NCI-H146 treated with DMSO at 0.1 percent for 48 hours (cell line): Measurements from ENCODE around the gene APOBEC2.

Experiments
- DNase-seq: peaks from one replicate; lab custom pipeline; 2025; ENCODE audit not compliant: unreplicated experiment; lab: John Stamatoyannopoulos, UW

The APOBEC2 gene

DNA sequence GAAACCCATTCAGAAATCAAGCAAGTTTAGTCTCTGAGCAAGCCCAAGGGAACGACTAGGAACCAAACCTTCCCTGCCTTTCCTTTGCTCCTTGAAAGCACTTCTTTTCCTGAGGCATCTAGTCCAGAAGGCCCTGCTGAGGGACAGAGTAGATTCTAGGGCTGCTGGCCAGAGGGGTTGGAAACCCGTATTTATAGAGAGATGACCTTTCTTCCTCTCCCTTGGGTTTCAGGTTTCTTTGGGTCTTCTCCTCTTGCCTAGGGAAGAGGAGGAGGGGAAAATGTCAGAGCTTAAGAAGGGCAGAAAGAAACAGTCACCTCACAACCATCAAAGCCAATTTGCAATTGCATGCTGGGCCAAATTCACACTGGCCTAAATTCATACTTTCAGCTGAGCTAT, 5.8 kb downstream of the APOBEC2 start:
- DNase-seq = no peak

DNA sequence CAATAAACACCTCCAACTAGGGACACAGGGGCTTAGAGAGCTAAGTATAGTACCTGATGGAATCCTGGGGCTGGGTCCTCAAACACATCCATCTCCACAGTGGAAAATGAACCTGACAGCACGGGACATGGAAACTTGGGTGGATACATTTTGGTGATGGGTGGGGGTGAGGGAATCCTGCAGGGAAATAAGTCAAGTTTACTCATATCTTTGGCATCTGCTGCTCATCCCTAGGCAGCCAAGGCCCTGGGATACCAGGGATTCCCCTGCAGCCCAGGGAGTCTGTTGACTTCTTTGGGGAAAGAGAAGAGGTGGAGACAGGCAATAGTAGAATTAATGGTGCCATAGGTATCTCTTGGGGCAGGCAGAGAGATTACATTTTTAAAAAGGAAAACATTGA, 6.6 kb downstream of the APOBEC2 start:
- no peak for DNase-seq

DNA sequence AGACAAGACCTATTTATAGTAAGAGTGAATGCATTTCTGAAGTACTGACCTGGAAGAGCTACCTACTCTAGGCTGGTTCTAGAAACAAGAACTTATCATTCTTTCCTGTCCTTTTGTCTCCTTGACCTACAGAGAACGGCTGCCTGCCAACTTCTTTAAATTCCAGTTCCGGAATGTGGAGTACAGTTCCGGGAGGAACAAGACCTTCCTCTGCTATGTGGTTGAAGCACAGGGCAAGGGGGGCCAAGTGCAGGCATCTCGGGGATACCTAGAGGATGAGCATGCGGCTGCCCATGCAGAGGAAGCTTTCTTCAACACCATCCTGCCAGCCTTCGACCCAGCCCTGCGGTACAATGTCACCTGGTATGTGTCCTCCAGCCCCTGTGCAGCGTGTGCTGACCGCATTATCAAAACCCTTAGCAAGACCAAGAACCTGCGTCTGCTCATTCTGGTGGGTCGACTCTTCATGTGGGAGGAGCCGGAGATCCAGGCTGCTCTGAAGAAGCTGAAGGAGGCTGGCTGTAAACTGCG, 8.3 kb downstream of the APOBEC2 start:
- no peak for DNase-seq

DNA sequence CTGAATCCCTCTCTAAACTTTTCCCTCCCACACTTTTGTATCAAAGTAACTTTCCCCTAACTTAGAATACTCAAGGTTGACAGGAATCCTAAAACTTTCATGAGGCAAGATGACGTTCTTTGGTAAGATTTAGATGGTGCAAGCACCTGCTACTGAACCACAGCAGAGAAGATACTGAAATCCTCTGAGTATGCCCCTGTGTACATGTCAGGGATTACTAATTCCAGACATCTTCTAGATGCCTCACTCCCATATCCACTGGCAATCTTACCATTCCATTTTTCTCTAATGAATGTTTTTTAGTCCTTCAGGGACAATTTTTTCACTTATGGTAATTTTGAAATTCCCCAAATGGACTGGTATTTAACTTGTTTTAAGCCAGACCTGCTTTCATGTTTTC, 9.1 kb downstream of the APOBEC2 start:
- no peak for DNase-seq

DNA sequence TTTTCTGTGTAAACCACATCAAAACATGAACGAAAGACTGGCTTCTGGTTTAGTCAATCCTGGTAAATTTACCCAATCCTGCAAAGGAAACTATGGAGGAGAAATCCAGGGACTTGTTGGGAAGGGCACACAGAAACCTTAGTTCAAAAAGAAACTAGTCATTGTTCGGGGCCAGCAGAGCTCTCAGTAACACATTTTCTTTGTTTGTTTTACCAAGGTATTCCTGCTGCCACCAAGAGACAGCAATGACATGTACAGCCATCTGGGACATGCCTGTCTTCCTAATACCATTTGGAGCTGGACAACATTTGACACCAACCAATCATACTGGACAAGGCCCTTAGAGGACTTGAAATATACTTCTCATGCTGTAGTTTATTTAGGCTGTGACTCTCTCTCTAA, 10.9 kb downstream of the APOBEC2 start:
- no peak for DNase-seq

DNA sequence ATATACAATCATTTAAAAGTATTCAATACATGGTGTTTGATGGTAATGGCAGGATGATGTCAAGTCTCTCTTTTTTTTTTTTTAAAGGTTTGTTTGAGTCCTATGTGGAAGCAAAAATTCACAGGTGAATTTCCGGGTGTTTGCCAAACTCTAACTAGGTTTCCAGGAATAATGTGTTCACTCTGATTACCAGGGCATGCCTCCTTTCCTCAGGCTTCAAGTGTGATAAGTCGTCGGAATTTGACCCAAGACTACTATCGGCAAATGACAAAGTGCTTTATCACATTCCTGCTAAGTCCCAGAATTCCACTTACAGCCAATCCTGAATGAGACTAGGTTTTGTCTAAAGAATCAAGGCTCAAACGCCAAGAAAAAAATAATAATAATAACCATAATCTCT, 11.8 kb downstream of the APOBEC2 start:
- no peak for DNase-seq

DNA sequence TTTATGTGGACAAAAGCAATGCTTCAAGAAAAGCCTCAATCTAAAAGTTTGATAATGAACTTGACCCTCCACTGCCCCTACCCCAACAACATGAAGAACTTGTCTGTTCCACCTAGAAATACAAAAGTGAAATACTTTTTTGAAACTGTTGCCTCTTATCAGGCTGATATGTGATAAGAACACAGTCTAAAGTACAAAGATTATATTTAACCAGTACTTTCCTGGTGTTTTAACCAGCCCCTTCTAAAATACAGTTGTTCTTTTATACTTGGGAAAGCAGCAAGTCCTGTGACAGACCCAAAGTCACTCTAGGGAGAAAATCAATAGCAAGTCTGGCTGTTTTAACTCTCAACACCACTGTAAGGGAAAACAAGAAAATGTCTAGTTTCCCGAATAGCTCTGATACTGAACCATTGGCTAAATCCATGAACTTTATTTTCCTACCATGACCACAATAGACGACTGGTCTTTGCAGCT, 12.6 kb downstream of the APOBEC2 start:
- DNase-seq = no peak

DNA sequence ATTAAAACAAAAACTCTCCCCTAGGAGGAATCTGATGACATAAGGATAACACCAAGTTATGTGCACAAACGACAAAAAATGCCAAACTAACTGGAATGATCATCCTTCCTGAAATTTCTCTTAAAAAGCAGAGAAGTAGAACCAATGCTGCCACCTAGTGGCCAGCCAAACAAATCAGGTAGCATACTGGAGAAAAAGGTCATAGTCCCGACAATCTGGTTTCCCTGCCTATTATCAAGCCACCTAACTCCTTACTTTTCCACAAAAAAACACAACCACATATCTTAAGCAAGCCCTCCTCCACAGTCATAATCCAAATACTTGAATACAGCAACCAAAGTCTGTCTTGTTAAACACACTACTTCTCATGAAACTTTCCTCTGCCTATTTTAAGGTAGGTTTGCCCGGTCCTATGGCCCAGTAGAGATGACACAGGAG, 13.9 kb downstream of the APOBEC2 start:
- peak; percentile 81 for DNase-seq

DNA sequence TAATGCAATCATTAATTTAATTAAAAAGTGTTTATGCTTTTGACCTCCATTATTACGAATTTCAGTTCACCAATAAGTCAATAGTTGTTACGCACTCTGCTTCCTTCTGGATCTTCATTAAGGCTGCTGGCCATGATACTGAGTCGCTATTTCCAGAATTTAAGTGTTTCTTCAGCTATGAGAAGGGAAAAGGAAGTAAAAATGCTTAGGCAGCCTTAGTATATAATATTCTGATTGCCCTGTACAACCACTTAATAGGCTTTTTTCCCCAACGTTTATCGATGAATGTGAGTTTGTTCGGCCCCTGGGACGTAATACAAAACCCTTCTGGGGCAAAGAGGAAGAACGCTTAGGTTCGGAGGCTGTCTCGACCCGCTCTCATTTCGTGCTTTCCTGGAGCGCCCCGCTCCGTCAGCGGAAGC, 18.5 kb downstream of the APOBEC2 start:
- DNase-seq = no peak

DNA sequence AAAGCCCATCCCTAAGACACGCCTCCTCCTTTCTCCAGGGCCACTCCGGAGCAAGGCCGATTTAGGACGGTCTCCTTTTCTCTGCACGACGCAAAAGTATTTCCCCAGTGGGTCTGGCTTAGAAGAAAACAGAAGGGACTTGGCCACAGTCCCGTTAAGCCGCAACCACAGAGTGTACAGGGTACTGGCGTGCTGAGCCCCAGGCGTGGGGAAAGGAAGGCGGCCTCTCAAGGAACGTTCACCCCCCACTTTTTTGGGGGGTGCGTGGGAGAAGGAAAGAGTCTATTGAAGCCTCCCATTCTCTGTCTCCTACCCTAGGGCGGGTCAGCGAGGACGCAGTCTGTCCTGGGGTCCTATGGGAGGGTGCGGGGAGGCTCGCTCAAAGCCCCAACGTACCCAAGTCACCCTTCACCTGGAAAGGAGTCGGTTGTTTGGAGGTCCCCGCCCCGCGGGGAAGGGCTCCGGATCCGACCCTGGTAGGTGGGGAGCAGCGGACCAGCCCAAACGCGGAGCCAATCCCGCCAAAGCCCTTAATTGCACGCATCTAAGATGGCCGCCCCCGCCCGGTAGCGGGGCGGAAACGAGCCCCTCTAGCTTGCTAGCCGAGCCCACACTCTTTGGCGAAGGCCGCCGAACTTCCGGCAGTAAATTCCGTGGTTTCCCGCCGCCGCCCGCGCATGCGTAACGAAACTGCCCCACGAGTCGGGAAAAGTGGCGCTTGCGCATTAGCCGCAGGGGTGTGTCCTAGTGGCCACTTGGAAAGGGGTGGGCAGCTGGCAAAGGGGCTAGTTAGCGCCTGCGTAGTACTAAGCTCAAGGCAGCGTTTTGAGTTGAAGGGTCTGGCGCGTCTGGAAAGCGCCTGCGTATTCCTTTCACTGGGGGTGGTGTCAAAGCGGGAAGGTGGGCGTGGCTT, 19.2 kb downstream of the APOBEC2 start, which contains the start of gene OARD1:
TSS of gene OARD1 (minus strand) at position 434 of the 913 bp plus-strand sequence. CDS start 722 bp downstream, outside the sequence.
- peak; percentile 100 for DNase-seq

DNA sequence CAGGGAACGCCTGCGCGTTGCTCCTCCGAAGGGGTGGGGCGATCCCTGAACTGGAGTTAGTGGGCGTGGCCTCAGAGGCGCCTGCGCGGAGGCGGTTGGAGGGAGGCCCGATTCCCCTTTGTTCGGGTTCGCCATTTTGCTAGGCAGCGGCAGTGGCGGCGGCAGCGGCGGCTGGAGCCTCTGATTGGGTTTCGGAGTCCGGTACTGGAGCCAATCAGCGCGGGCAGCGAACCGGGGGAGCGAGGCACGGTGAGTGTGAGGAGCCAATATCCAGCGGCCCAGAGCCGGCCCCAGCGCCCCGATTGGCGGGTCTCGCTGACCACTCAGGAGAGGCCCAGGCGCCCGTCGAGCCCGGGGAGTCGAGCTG, 19.8 kb downstream of the APOBEC2 start, which contains the start of gene NFYA:
TSS of gene NFYA (plus strand) at position 139 of the 367 bp plus-strand sequence. CDS start 6,116 bp downstream, outside the sequence.
- no peak for DNase-seq

DNA sequence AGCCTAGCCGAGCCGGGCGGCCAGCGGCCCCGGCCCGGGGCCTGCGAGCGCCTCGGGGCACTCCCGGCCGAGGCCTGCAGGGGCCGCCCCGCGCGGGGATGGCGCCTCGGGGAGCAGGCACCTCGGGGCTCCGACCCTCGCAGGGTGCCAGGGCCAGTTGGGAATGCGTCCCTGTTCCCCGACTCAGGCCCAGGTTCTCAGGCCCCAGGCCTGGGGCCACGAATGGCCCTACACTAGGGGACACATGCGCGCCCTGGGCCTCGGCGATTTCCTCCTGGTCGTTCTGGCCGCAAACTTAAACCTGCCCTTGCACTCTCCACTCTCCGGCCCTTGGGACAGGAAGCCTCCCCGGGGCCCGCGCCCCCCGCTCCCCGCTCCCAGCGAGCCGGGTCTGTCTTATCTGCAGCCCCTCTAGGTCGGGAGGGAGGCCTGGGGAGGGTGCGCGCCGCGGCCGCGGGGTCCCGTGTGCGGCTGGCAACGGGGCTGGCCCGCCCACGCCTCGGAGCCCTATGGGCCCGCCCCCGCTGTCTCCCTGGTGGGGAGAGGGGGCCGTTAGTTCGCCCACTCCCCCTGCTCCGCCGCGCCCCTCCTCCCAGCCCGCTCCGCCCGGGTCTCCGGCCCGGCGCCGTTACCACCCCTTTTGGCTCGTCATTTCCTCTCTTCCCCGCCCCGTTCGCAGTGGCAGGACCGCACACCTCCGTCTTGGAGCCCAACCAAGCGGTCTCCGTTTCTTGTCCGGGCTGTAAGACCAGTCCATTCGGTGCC, 20.4 kb downstream of the APOBEC2 start:
- peak; percentile 83 for DNase-seq

DNA sequence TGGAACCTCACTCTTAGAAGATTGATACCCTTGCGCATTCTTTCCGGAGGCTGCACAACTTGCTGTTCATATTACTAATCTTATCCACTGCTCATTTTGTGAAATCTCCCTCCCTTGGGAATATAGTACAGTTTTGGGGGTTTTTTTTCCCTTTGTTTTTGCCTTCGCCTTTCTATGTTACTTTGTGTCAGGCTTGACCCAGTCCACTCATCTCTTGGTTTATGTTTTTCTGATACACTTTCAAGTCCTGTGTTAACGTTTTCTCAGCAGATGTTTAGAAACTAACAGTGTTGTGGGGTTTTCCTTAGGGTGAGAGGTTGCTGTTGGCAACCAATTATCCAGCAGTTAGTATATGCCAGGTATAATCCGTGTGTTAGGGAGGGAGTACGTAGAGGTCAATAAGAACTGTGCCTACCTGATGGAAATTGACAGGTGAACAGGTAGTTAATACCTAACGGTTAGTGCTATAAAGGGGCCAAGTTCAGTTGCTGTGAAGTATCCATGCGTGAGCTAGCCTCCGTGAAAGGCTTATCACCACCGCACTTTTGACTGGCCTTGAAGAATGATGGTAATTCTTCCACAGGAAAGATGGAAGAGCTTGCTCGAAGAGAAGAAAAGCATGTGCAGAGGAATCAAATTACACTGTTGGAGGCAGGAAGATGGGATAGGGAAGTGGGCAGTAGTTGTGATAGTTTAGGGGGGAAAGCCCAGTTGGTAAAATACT, 21.1 kb downstream of the APOBEC2 start:
- peak; percentile 57 for DNase-seq

DNA sequence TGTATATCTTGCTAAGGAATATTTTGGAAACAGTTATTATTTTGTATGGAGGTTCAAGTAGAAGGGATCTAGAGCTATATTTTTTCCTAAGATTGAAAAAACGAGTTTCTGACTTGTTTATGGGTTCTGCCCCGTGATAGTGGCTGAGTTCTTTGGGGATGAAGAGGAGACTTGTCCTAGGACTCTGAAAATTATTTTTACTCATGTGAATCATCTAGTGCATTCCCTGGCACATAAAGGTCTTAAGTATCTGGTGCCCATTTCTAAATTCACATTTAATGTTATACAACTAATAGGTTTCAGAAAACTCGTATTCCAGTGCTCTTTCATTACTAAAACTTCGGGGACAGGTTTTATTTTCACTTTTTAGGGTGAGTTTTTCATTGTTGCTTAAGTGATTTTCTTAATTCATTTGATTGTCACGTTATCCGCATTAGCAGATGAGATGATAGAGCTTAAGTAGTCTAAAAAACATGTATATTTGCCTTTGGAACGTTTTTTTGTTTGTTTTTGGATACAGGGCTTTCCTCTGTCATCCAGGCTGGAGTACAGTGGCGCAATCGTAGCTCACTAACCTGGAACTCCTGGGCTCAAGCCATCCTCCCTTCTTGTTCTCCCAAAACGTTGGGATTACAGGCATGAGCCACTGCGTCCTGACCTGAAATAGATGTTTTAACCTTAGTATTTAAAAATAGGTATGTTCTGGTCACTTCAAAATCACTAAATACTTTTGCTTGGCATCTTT, 21.9 kb downstream of the APOBEC2 start:
- DNase-seq = no peak

DNA sequence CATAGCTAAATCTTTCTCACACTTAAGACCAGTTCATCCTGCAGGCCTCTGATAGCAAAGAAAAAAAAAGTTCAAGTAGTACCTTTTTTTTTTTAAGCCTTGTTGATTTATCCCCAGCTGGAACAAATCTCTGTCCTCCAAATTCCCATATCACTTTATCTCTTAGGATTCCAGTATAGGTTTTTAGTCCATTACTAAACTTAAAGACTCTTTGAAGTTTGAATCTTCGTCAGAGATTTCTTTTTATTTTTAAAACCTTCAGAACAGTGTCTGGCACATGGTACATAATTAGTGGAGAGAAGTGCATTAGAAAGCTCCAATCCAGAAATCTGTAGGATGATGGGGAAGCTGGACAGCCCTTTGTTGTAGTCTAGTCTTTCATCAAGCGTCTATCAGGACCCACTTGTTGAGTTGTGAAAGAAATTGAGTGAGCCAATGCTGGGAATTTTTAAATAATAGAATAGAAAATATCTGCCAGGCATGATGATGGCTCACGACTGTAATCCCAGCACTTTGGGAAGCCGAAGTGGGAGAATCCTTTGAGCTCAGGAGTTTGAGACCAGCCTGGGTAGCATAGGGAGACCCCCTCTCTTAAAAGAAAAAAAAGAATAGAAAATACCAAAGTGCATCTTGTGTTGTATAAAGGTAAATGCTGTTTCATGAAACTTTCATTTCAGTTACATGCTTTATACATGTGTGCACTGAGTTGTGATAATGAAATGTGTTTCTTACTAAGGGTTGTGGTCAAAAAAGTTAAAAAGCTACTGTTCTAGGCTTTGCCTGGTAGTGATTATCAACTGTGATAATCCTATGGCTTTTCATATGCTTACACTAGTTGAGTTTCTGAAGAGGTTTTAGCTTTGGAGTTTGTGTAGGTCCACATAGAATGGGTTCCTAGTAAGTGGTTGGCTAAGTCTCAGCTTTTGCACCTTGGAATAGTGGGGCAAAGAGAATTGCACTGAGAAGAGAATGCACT, 22.9 kb downstream of the APOBEC2 start:
- DNase-seq = no peak

DNA sequence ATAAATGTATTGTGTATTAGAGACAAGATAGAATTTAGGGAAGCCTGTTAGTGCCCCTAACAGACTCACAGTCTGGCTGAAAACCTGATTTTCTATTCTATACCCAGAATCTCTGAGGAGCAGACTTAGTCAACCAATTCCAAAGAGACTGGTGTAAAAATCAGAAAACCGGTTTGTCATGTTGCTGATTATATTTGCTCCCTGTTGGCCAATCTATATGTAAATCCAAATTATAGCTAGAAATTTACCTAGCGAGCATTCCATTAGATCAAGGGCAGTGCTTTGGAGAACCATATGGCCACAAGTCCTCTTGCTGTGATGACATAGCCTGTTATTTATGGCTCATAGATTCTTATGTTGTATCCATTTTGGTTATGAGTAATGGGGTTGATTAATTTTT, 24.5 kb downstream of the APOBEC2 start:
- DNase-seq = no peak

DNA sequence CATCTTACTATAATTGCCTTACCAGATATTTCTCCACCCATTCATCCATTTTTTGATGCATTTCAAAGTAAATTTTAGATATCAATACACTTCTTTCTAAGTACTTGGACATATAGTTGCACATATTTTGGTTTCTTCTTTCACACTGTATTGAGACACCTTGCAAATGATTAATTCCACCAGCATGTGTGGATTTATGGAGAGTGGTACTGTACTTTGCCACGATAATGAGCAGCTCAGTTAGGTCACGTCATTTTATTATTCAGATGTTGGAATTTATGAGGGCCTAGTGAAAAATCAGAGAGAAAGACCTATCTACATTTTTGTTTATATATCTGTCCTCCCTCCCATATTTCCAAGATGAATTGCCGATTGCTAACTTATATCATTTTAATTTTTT, 25.1 kb downstream of the APOBEC2 start:
- no peak for DNase-seq

DNA sequence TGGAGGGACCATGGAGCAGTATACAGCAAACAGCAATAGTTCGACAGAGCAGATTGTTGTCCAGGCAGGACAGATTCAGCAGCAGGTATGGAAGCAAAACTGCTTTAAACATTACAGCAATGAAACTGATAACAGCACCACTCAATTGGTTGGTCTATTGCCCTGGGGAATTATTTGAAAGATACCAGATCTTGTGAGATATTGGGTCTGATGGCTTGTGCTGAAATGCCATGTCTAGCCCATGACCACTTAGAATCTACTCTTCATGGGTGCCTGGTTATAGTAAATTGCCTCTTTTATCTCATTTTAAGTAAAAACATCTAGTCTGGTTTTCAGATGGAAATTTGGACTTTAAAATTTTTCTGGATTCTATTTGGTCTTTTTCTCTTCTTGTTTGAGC, 26.1 kb downstream of the APOBEC2 start:
- DNase-seq = no peak

DNA sequence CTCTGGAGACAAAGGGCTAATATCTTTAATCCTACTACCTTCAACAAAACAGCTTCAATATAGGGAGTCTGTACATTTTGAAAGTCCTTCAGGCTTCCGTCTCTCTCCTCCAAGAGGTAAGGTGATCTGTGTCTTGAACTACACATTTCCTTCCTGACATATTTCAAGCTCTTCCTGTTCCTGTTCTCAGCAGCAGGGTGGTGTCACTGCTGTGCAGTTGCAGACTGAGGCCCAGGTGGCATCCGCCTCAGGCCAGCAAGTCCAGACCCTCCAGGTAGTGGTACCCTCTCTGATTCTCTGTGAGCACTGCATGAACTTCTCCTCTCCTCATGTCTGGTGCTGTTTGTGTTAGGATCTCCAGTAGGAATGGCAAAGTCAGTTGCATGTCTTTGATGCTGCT, 27.6 kb downstream of the APOBEC2 start:
- no peak for DNase-seq
